Measurements from ENCODE around the gene NFKBIB.

Gene NFKBIB

GRCh38 chr19:38928391-38929001 is 28.7 kb downstream of the NFKBIB start:
- DNase-seq (ENCODE audit: low spot score): no peak
- TF ChIP-seq CTCF (IDR thresholded peaks at IDR 0.05; ENCODE audit: extremely low read depth, missing control alignments): no peak

GRCh38 chr19:38929929-38930775 is 30.4 kb downstream of the NFKBIB start, which contains the start of gene SARS2:
SARS2 (minus strand) TSS chr19:38930763; CDS start chr19:38930736, 27 bp downstream.
- TF ChIP-seq CTCF (IDR thresholded peaks at IDR 0.05; ENCODE audit: extremely low read depth, missing control alignments): peak; percentile 96
- DNase-seq (ENCODE audit: low spot score): peak; percentile 97

GRCh38 chr19:38930776-38931520 is 31.2 kb downstream of the NFKBIB start, which contains the start of gene MRPS12:
MRPS12 (plus strand) TSS chr19:38930944; CDS start chr19:38931295, 351 bp downstream.
- peak; percentile 99 for DNase-seq (ENCODE audit: low spot score)
- no peak for TF ChIP-seq CTCF (IDR thresholded peaks at IDR 0.05; ENCODE audit: extremely low read depth, missing control alignments)

GRCh38 chr19:38931521-38931793 is 31.7 kb downstream of the NFKBIB start:
- no peak for TF ChIP-seq CTCF (IDR thresholded peaks at IDR 0.05; ENCODE audit: extremely low read depth, missing control alignments)
- no peak for DNase-seq (ENCODE audit: low spot score)

- TF ChIP-seq CTCF (IDR thresholded peaks at IDR 0.05; ENCODE audit: extremely low read depth, missing control alignments): no peak
- DNase-seq (ENCODE audit: low spot score): peak; percentile 51
These were observed 32.8 kb downstream of the NFKBIB start for GRCh38 chr19:38932425-38933179.

- no peak for TF ChIP-seq CTCF (IDR thresholded peaks at IDR 0.05; ENCODE audit: extremely low read depth, missing control alignments)
- no peak for DNase-seq (ENCODE audit: low spot score)
These were observed 33.8 kb downstream of the NFKBIB start for GRCh38 chr19:38933544-38933943.

All from GM20000 (cell line).